HG03521 (cell line): Measurements from ENCODE around the gene SAE1.

Experiments used
- ATAC-seq: cut with Tn5 transposase; IDR thresholded peaks from one replicate; pipeline ENCODE4 v1.9.1; 2021; ENCODE audit warnings: mild to moderate bottlenecking, moderate library complexity; ENCODE audit not compliant: unreplicated experiment

Gene SAE1

DNA sequence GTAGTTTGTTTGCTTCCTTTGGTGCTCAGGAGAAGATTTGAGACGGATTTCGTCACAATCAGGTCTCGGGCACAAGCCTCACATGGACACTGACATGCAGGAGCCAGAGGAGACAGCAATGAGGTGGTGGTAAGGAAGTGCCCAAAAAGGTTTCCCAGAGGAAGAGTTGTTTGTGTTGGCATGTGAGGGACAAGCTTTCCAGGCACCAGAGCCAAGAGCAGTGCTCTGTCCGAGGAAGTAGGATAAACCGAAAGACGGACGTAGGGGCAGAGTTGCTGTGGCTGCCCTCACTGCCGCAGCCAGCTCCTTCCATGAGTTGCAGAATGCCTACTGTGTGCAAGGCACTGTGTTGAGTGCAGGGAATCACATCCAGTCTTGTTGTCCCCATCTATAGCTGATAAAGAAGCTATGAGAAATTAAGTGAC lies 27.7 kb downstream of the SAE1 start:
- ATAC-seq = no peak

- ATAC-seq = no peak
These were observed 28.4 kb downstream of the SAE1 start for GRCh38 chr19:47158879-47159503.

GRCh38 chr19:47161876-47162489 lies 31.3 kb downstream of the SAE1 start:
- ATAC-seq = no peak

GRCh38 chr19:47168065-47168464 lies 37.4 kb downstream of the SAE1 start:
- no peak for ATAC-seq

- no peak for ATAC-seq
These were observed 42.2 kb downstream of the SAE1 start for GRCh38 chr19:47172666-47173455.

DNA sequence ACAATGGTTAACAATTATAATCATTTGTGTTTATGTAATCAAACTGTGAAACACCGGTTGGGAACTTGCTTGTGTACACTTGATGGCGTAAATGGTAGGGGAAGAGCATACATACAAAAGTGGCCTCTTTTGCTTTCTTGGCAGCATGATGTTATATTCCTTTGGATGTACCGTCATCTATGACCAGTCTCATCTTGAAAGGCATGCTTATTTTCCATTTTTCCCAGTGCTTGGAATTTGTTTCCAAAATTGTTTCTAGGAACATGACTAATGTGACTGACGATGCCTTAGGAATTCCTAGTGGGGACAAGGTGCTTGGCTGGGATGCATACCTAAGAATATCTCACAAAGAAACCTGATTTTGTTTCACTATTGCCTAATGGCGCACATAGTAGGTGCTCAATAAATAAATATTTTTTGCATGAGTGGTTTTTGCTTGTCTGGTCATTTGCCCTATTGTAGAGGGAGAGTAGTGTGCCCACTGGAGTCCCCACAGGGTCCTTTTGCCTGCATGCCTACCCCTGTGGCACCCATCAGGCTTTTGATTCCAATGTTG lies 45.5 kb downstream of the SAE1 start:
- ATAC-seq = no peak

DNA sequence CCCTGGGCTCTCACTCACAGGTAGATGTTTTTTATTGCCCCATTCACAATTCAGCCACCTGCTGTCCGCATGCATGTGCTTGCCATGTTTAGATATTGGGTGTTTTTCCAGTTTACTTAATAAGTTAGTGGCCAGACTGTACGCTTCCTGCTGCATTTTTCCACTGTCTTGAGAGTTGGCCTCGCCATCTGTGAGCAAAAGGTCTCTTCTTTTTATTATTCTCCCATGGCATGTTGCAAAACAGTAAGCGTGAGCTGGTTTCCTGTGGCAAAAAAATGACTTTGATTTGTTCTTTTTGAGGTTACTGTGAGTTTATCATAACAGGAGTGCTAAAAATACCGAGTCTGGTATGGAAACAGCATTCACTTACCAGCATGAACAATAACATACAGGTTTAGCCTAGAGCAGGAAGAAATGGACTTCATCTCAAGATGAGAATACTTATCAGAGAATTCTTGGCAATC lies 46.0 kb downstream of the SAE1 start:
- ATAC-seq = no peak

GRCh38 chr19:47179653-47180310 lies 49.1 kb downstream of the SAE1 start:
- no peak for ATAC-seq

GRCh38 chr19:47183601-47184000 lies 53.0 kb downstream of the SAE1 start:
- no peak for ATAC-seq

DNA sequence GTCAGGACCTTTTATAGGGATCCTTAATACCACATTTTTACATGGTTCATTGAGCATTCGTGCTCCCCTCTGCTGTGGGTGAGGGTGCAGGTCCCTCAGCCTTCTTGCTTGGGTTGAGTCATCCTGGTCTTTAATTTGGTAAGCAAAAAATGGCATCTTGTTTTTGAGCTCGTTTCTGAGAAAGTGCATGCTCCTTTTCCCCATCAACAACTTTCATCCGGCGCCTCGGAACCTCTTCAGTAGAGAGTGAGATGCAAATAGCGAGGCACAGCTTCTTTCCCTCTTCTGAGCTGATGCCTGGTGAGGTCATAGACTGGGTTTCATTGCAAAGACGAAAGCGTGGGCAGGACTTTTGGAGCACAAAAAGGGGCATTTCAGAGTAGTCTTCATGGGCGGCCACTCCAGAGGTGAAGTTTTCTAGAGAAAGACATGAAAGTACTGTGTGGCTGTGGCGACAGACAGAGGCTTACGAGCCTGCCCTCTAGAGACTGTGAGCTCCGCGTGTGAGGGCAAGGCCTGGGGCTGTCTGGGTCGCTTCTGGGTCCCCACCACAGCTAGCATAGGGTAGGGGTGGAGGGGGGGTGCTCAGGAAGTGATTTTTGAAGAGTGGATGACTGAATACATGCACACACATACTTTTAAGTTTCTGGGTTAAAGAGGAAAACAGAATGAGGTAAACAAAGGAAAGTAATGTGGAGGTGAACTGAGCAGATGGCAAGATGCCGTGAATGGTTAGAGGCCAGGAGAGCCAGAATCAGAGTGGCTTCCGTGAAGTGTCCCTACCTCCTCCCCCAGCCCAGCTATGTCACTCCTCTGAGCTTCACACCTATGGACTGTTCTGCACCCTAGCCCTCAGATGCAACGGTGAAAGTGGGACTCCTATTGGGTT lies 56.1 kb downstream of the SAE1 start:
- ATAC-seq = peak; percentile 72

- ATAC-seq = no peak
These were observed 56.7 kb downstream of the SAE1 start for GRCh38 chr19:47187335-47187655.

DNA sequence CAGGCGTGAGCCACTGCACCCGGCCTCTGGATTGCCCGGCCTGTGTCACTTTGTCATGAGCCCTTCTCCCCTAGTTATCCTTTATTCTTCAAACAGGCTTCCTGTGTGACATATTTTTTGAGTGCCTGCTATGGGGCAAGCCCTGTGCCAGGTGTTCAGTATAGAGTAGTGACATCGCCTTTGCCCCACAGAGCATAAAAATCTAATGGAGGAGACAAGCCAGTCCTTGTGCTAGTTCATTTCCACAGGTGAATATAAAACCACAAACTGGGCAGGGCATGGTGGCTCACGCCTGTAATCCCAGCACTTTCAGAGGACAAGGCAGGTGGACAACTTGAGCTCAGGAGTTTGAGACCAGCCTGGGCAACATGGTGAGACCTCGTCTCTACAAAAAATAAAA lies 57.2 kb downstream of the SAE1 start:
- no peak for ATAC-seq

- no peak for ATAC-seq
These were observed 57.9 kb downstream of the SAE1 start for GRCh38 chr19:47188507-47189033.

DNA sequence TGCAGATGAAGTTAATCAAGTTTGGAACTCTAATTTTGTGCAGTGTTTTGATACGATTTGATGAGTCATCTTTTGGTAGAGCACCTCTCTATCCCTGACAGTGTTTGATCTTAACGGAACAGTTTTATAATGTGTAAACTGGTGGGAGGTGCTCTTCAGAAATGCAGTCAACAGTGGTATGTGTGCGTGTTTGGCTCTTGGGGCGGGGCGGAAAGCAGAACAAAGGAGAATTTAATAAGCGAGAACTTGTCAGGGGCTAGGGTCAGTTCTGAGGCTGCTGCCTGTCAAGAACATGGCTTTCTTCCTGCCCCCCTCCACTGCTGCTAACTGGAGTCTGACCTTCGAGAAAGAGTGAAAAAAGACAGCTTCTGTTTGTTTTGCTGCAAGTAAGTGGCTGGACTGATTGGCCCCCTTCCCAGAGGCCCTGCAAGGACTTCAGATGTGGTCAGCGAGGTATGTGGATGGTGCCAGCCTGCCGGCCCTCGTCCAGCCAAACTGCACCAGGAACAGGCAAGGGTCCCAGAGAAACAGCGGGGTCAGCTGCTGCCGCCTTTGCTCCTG lies 59.6 kb downstream of the SAE1 start:
- no peak for ATAC-seq

GRCh38 chr19:47195434-47195833 lies 64.8 kb downstream of the SAE1 start:
- ATAC-seq = no peak

DNA sequence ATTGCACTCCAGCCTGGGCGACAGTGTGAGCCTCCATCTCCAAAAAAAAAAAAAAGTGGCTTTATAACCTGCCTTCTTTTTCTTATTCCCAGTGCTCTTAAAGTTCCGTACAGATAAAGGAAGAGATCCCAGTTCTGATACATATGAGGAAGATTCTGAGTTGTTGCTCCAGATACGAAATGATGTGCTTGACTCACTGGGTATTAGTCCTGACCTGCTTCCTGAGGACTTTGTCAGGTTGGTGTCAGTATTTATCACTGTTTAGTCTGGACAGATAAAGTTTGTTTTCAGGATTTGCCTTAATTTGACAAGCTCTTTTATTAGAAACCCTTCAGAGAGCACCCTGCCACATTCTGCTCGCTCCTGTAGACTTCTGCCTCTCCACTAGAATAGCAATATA lies 66.5 kb downstream of the SAE1 start:
- no peak for ATAC-seq

- no peak for ATAC-seq
These were observed 69.9 kb downstream of the SAE1 start for GRCh38 chr19:47200530-47200929.

DNA sequence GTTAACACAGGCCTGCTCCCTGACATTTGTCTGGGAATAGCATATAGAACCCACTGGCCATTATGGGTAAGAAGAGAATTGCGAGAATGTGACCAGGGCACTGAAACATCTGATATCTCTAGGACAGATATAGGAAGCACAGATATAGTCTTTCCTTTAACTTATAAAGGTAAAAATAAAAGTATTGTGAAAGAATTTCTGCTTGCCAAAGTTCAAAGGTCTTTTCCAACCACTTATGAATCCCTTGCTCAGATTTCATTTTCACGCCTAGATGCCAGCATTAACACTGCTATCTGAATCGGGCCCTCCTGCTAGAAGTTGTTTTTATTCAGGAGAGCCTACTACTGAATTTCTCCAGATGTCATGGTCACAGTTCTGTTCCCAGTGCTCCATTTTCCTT lies 72.6 kb downstream of the SAE1 start:
- ATAC-seq = no peak

DNA sequence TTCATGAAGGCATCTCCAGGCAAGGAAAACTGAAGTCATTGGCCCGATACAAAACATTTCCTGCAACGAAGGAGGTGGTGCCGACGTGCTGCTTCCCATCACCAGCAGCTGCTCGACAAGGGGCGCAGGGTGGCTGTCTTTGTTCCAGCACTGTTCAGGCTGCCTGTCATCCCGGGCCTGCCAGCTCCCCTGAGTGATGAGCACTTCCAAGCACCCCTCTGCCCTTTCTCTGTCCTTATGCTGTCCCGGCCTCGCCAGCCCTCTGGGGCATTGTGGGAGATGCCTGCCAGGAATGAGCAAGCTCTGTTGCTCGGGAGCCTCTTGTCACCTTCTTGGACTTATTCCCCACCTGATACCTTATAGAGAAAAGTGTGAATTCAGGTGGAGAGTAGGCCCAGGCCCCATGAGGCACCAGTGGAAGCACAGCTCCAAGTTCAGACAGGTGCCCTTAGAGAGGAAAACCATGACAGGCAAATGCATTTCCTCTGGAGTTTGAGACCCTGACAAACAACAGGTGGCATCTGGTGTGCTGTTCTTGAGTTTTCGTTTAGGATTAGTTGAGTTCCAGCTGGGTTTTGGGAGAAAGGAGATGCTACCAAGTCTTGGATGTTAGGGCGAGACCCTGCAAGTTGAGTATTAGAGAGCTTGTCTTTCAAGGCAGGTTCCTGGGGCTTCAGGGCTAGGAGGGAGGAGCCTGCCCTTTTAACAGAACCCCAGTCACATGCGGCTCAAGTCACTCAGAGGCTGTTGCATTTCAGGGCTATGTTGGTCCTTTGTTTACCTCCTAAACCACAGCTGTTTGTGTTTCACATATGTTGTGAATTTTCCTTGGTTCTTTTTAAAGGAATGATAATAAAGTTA lies 78.9 kb downstream of the SAE1 start:
- ATAC-seq = no peak
